HCT116 (cell line): Measurements from ENCODE around the gene ADARB1. TPM values are rescaled to one million over a fixed set of nuclear protein-coding genes. Genes with fewer than 3 reads are reported as not detected.
A peak's percentile ranks its signal among the peaks of the same experiment; 100 is the strongest.

Experiments used
- ATAC-seq: fragments of 200-7000 bp; cut with Tn5 transposase; 2 replicates; pipeline ENCODE4 v1.9.1; 2020; ENCODE audit warnings: mild to moderate bottlenecking, moderate library complexity
- BruUV-seq: library from RNA; stranded (reverse); fragments of 400-500 nt; replicated peaks from 2 replicates; lab custom pipeline; 2021; lab: Mats Ljungman, UMichigan
- CTCF ChIA-PET: fragments of 300-600 bp; sonication (Branson Sonifier 250); formaldehyde crosslinking; loops from one replicate; lab custom pipeline; 2021; ENCODE audit warnings: antibody characterized with exemption; lab: Charles Lee
- POLR2A ChIA-PET: fragments of 300-600, 350-600 bp; sonication (Branson Sonifier 250); formaldehyde crosslinking; loops from one replicate; lab custom pipeline; 2021; ENCODE audit warnings: antibody characterized with exemption; lab: Charles Lee
- RAD21 ChIA-PET, 2 experiments: fragments of 300-600 bp; sonication (Branson Sonifier 250); formaldehyde crosslinking; loops; one replicate each; lab custom pipeline; 2023; ENCODE audit warnings: low total read pairs in 2 of 2; ENCODE audit not compliant: uncharacterized antibody in 2 of 2, unreplicated experiment in 2 of 2, low non-redundant PET in 1 of 2; lab: Charles Lee
- DNase-seq: peaks from one replicate; pipeline ENCODE4 v3.0.0-alpha.2; 2010; ENCODE audit warnings: low read depth, low spot score
- H2AFZ ChIP-seq: fragments of 200-600 bp; shearing (Covaris generic), sonication (generic); 2 replicates; pipeline ENCODE4 v1.6.1; 2017; ENCODE audit warnings: low read depth, mixed run types, mixed read lengths, antibody characterized with exemption, low read length; ENCODE audit not compliant: poor library complexity, severe bottlenecking
- H3K27ac ChIP-seq: 2 replicates; pipeline ENCODE4 v1.5.1; 2012; ENCODE audit warnings: low read depth, low read length
- H3K27me3 ChIP-seq: fragments of 200-600 bp; sonication (generic); 2 replicates; pipeline ENCODE4 v1.6.1; 2016; ENCODE audit warnings: mixed run types, low read length, mixed read lengths; ENCODE audit not compliant: insufficient read depth
- H3K36me3 ChIP-seq, 2 experiments: fragments of 200-500 bp in 1 of 2; fragments of 200-600 bp in 1 of 2; sonication (Bioruptor generic) in 1 of 2; sonication (generic) in 1 of 2; 2 replicates each; pipeline versions ENCODE4 v1.5.1 to v1.6.1; 2014 to 2016; ENCODE audit warnings: low read length in 2 of 2, inconsistent platforms in 1 of 2, mixed read lengths in 1 of 2, mixed run types in 1 of 2; ENCODE audit not compliant: insufficient read depth in 2 of 2, control insufficient read depth in 1 of 2
- H3K4me1 ChIP-seq, 2 experiments: fragments of 200-600 bp in 1 of 2; sonication (generic) in 1 of 2; 2 replicates each; pipeline versions ENCODE4 v1.5.1 to v1.6.1; 2012 to 2017; ENCODE audit warnings: low read length in 2 of 2, inconsistent platforms in 1 of 2, mild to moderate bottlenecking in 1 of 2, mixed read lengths in 1 of 2, mixed run types in 1 of 2, moderate library complexity in 1 of 2; ENCODE audit not compliant: insufficient read depth in 2 of 2, control insufficient read depth in 1 of 2
- H3K4me2 ChIP-seq: fragments of 200-600 bp; sonication (generic); 2 replicates; pipeline ENCODE4 v1.6.1; 2017; ENCODE audit warnings: mixed run types, low read length, mixed read lengths
- H3K4me3 ChIP-seq, 2 experiments: fragments of 200-600 bp in 1 of 2; sonication (generic) in 1 of 2; replicated peaks in 1 of 2; 2 replicates each; pipeline ENCODE4 v1.5.1; 2011 to 2016; ENCODE audit warnings: low read length in 2 of 2, control low read depth in 1 of 2, low read depth in 1 of 2, mild to moderate bottlenecking in 1 of 2, mixed read lengths in 1 of 2, mixed run types in 1 of 2
- H3K79me2 ChIP-seq: fragments of 200-600 bp; sonication (generic); 2 replicates; pipeline ENCODE4 v1.6.1; 2017; ENCODE audit warnings: mild to moderate bottlenecking, mixed run types, low read length, moderate library complexity, mixed read lengths; ENCODE audit not compliant: insufficient read depth
- H3K9ac ChIP-seq: fragments of 200-600 bp; sonication (generic); 2 replicates; pipeline ENCODE4 v1.6.1; 2016; ENCODE audit warnings: low read length, mixed read lengths
- H3K9me2 ChIP-seq: fragments of 200-600 bp; sonication (generic), shearing (Covaris generic); 2 replicates; pipeline ENCODE4 v1.6.1; 2017; ENCODE audit warnings: mixed run types, mild to moderate bottlenecking, moderate library complexity; ENCODE audit not compliant: insufficient read depth
- H3K9me3 ChIP-seq, 2 experiments: fragments of 200-500 bp in 1 of 2; fragments of 200-600 bp in 1 of 2; sonication (Bioruptor generic) in 1 of 2; sonication (generic) in 1 of 2; 2 replicates each; pipeline ENCODE4 v1.6.1; 2014 to 2017; ENCODE audit warnings: low read length in 2 of 2, mixed read lengths in 2 of 2, inconsistent platforms in 1 of 2, low read depth in 1 of 2, mild to moderate bottlenecking in 1 of 2, mixed run types in 1 of 2, moderate library complexity in 1 of 2; ENCODE audit not compliant: control insufficient read depth in 1 of 2, insufficient read depth in 1 of 2
- H4K20me1 ChIP-seq: fragments of 200-600 bp; sonication (generic), shearing (Covaris generic); 2 replicates; pipeline ENCODE4 v1.6.1; 2017; ENCODE audit warnings: mixed run types, mild to moderate bottlenecking, moderate library complexity; ENCODE audit not compliant: insufficient read depth
- ATF3 ChIP-seq: IDR thresholded peaks from 2 replicates; pipeline ENCODE4 v1.6.1; 2012
- CBX3 ChIP-seq: IDR thresholded peaks from 2 replicates; pipeline ENCODE4 v1.6.1; 2012; ENCODE audit warnings: low read depth
- EGR1 ChIP-seq: IDR thresholded peaks from 2 replicates; pipeline ENCODE4 v1.6.1; 2012; ENCODE audit warnings: low read depth
- EZH2 ChIP-seq: fragments of 200-600 bp; sonication (generic); IDR thresholded peaks from 2 replicates; pipeline ENCODE4 v1.6.1; 2017; ENCODE audit warnings: antibody characterized with exemption, mixed run types
- EZH2phosphoT487 ChIP-seq: fragments of 200-600 bp; IDR thresholded peaks from 2 replicates; pipeline ENCODE4 v1.6.1; 2018; ENCODE audit warnings: antibody characterized with exemption, borderline replicate concordance
- FOSL1 ChIP-seq: IDR thresholded peaks from 2 replicates; pipeline ENCODE4 v1.6.1; 2012; ENCODE audit warnings: low read depth
- MAX ChIP-seq: IDR thresholded peaks from 2 replicates; pipeline ENCODE4 v1.6.1; 2012
- POLR2AphosphoS5 ChIP-seq: IDR thresholded peaks from 2 replicates; pipeline ENCODE4 v1.6.1; 2011; ENCODE audit warnings: mild to moderate bottlenecking, low read depth, low read length, moderate library complexity
- REST ChIP-seq: IDR thresholded peaks from 2 replicates; pipeline ENCODE4 v1.6.1; 2012; ENCODE audit warnings: low read depth
- SIN3A ChIP-seq: IDR thresholded peaks from 2 replicates; pipeline ENCODE4 v1.6.1; 2012; ENCODE audit warnings: low read depth
- SRF ChIP-seq: IDR thresholded peaks from 2 replicates; pipeline ENCODE4 v1.6.1; 2012; ENCODE audit warnings: low read depth
- TCF7L2 ChIP-seq: IDR thresholded peaks from 2 replicates; pipeline ENCODE4 v1.7.0; 2011; ENCODE audit warnings: borderline replicate concordance, inconsistent platforms; ENCODE audit not compliant: insufficient read depth, insufficient read length; ENCODE audit errors: extremely low read depth
- ZFX ChIP-seq: fragments of 450-650 bp; IDR thresholded peaks from 2 replicates; pipeline ENCODE4 v1.6.1; 2017
- ZNF274 ChIP-seq: fragments of 200-500 bp; sonication (Bioruptor generic); IDR thresholded peaks from 2 replicates; pipeline ENCODE4 v1.6.1; 2014; ENCODE audit warnings: mild to moderate bottlenecking, low read depth, low read length, inconsistent platforms
- intact Hi-C: fragments of 100-400 bp; cut with micrococcal nuclease; formaldehyde crosslinking; loops from 2 replicates; pipeline ENCODE4 v1.10.0; 2022
- total RNA-seq: library from RNA; stranded (reverse); gene quantifications from one replicate; pipeline ENCODE4 v1.2.1, GENCODE V29; 2021; ENCODE audit not compliant: unreplicated experiment

Gene ADARB1
- total RNA-seq, 1 experiment from 2014 or later = 13.5 TPM

DNA sequence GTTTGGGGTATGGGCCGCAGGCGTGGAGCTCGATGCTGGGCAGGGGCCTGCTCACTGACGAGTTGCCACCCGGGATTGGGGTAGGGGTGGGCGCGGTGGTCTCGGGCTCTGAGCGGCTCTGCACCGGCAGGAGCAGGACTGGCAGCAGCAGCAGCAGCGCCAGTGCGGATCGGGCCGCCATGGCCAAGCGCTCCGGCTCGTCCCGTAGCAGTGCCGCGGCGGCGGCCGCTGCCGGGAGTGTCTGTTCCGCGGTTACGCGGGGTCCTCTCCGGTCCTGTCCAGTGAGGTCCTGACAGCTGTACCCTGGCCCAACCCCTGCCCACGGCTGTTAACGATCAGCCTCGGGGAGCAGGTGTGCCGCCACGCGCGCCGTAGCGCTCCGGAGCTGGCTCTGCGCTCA is 26.5 kb downstream of the ADARB1 start:
- Histone ChIP-seq H4K20me1 (no peaks in the 10 kb centered on the region), H3K9me2 (no peaks in the 10 kb centered on the region), H2AFZ (no peak overlapping the region), H3K79me2 (peaks cover 9% of the 10 kb centered on the region; the same call in 1 of the 2 replicates), H3K27ac (no peak overlapping the region), H3K9me3 (no peaks in the 10 kb centered on the region), H3K27me3 (no peaks in the 10 kb centered on the region), H3K4me3 (no peak overlapping the region), H3K4me2 (no peak overlapping the region), H3K4me1 (peaks cover 21 to 25% of the 10 kb centered on the region in 2 experiments), H3K9ac (no peak overlapping the region), H3K36me3 (no peaks in the 10 kb centered on the region)
- no TSS peak for BruUV-seq
- ChIA-PET POLR2A (no interaction called here), CTCF (interaction anchor here (2.4 to 3.0 kb wide), 2 partner anchors 28 to 37 kb away, joined by 19 to 20 read pairs; no protein-coding TSS in a partner anchor), RAD21 (no interaction called here)
- intact Hi-C loops = no loop called here
- TF ChIP-seq ATF3 = no peak
- no peak for DNase-seq
- ATAC-seq = no peak

DNA sequence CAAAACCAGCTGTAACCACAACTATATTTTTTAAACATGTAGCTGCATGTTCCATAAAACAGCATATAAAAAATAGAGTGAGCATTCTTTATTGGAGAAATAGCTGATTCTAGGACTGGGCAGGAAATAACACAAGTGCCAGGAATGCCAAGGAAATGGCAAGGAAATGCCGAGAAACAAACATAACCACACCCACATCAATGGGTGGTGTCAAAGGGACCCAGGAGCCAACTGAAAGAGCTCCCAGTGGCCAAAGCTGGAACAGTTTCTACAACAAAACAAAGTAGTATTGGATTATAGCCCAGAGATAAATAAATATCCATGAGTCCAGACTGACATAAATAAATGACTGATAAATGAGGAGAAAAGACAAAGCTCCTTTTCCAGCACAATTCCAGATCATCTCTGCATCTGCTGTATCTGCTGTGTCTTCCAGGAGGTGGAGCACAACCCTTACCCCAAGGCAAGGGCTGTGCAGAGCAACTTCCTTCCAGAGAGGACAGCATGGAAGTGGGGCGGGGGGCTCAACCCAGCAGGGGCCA is 28.1 kb downstream of the ADARB1 start:
- Histone ChIP-seq H3K9ac (no peak overlapping the region), H3K9me2 (no peaks in the 10 kb centered on the region), H3K9me3 (no peaks in the 10 kb centered on the region), H3K36me3 (no peaks in the 10 kb centered on the region), H2AFZ (no peak overlapping the region), H3K27me3 (no peaks in the 10 kb centered on the region), H3K27ac (no peak overlapping the region; the same call in 1 of the 2 replicates), H3K79me2 (peaks cover 9% of the 10 kb centered on the region; the same call in 1 of the 2 replicates), H3K4me2 (peak overlapping the region; percentile 61), H4K20me1 (no peaks in the 10 kb centered on the region), H3K4me3 (peak overlapping the region in 1 of 2 experiments; percentile 8; a peak in 1 of 4 replicates), H3K4me1 (peaks cover 21 to 25% of the 10 kb centered on the region in 2 experiments)
- CTCF ChIA-PET = interaction anchor here (0.6 to 2.4 kb wide), 12 partner anchors 9 to 1306 kb away, joined by 3 to 20 read pairs (median 4); partner anchors contain the start of gene ADARB1
- intact Hi-C loops = no loop called here
- peak; percentile 26 for DNase-seq
- ATAC-seq = peak; percentile 85
- RAD21 ChIA-PET = interaction anchor here in 1 of 2 experiments (0.9 kb wide), 1 partner anchor 26 kb away, joined by 3 read pairs; no protein-coding TSS in a partner anchor
- no TSS peak for BruUV-seq
- POLR2A ChIA-PET = no interaction called here
- TF ChIP-seq REST (no peak), ATF3 (no peak), EZH2 (no peak), MAX (0 out of 2 replicates have a peak, but pooled peaks have one; percentile 15), TCF7L2 (no peak), ZNF274 (no peak), CBX3 (no peak), FOSL1 (no peak), EZH2phosphoT487 (no peak), EGR1 (no peak), SIN3A (0 out of 2 replicates have a peak, but pooled peaks have one; percentile 25), ZFX (no peak), SRF (peak; percentile 14; the same call in 1 of the 2 replicates), POLR2AphosphoS5 (no peak)
